NT2/D1 (cell line): ENCODE data around the gene NAA80.

Experiments
- YY1 ChIP-seq: IDR thresholded peaks from 2 replicates; pipeline ENCODE4 v1.6.1; 2011; ENCODE audit not compliant: insufficient read length, insufficient read depth
- ZNF274 ChIP-seq: IDR thresholded peaks from 2 replicates; pipeline ENCODE4 v1.6.1; 2011; ENCODE audit warnings: mild to moderate bottlenecking, low read depth, low read length

- TF ChIP-seq ZNF274 (no peak), YY1 (no peak)
These were observed 23.8 kb downstream of the NAA80 start for GRCh38 chr3:50275141-50275995.
